Activated T-helper 1 cell treated with Interleukin-2 at 50 U/mL for 16 hours (primary cell): ENCODE data around the gene EXPH5.
"Not testable (repeated sequence)": the region's sequence is repeated elsewhere in the genome, so short reads cannot be mapped to it uniquely, and the experiment has no call there.

Source experiments
- DNase-seq: peaks from one replicate; pipeline ENCODE4 v3.0.0-alpha.2; 2020; ENCODE audit warnings: low read depth

Gene EXPH5

GRCh38 chr11:108606070-108606469 is 12.5 kb upstream of the EXPH5 start:
- DNase-seq = no peak

DNA sequence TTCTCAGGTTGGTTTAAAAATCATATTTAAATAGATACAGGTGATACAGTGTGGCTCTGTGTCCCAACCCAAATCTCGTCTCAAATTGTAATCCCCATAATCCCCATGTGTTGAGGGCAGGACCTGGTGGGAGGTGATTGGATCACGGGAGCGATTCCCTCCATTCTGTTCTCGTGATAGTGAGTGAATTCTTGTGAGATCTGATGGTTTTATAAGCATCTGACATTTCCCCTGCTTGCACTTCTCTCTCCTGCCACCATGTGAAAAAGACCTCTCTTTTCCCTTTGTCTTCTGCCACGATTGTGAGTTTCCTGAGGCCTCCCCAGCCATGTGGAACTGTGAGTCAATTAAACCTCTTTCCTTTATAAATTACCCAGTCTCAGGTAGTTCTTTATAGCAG is 9.2 kb upstream of the EXPH5 start:
- DNase-seq = not testable (repeated sequence)

DNA sequence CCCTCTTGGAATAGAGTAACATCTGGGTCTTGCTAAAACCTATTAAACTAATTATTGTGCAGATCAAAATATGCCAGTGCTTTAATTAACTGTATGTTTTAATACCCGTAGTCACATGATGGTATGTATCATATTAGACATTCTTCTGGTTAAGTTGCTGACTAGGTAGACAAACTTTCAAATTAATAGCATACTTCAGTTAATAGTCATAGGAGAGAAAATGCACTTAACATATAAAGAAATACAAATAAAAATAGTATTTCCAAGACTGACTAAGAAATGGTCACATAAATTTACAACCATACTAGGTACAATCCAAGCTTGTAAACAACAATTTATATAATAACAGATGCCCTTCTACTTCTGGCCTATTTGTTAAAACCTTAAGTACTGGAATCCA is 7.6 kb upstream of the EXPH5 start:
- DNase-seq = no peak

GRCh38 chr11:108599978-108600377 is 6.4 kb upstream of the EXPH5 start:
- no peak for DNase-seq

DNA sequence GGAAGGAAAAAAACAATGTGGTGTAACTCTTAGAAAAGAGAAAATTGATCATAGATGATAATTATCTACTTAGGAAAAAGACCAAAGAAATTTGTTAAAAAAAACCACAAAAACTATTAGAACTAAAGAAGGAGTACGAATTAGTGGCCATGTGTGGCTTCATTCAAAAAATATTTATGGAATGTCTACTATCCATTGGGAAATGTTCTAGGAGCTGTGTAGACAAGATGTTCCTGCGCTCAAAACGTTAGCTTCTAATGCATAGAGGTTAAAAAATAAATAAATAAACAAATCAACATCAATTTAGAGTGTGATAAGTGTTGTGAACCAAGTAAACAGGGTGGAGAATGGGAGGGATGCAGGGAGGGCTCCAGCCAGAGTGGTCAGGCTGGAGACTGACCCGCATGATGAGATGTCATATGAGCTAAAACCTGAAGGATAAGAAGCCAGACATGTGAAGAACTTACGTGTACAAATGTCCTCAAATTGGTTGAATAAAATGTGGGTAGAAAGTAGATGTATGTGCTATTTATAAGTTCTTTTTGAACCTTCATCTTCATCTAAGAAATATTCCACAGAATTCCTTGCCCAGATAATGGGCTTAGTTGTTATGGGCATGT is 4.3 kb upstream of the EXPH5 start:
- DNase-seq = no peak

DNA sequence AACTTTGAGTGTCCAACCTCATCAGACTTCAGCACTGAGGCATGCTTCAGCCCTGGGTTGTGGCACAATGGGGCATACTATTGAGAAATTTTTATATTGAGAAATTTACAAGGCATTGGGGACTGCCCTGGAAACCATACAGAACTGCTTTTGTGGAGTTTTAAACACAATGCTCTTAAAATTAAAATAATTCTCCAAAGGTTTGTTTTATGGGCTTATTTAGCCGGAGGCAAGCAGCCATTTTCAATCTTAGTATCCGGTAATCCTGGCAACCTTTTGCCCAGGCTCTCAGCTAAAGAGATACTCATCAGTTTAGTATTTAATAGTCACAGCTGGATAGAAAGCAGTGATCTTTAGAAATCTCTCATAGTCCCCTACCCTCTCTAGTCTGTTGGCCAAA is 3.1 kb upstream of the EXPH5 start:
- no peak for DNase-seq

- DNase-seq = no peak
Observed at GRCh38 chr11:108593923-108594434, 411 bp upstream of the EXPH5 start.

DNA sequence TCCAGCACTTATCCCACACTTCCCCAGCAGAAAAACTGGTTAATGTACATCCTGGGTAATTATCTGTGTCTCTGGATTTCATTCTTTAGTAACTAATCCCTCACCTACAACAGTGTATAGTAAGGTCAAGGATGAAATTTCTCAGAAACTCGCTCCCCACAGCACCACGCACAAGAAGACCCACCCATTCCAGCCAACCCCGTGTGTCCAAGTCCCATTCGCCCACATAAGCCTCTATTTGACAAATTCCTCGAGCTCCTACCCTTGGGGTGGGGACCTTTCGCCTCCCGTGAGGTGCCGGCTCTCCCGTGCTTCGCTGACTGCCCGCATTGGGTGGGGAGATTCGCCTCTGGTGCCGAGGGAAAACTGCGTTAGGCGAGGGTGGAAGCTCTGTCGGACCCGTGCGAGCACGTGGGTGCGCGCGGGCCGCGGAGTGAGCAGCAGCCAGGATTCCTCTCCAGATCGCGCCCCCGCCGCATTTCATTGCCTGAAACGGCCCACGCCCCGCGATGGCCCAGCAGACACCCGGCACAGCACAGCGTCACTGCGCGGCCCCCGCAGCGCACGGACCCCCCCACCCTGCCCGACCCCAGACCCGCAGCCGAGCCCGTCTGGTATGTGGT is 866 bp downstream of the EXPH5 start:
- DNase-seq = no peak

GRCh38 chr11:108591893-108592292 is 1.7 kb downstream of the EXPH5 start:
- no peak for DNase-seq

DNA sequence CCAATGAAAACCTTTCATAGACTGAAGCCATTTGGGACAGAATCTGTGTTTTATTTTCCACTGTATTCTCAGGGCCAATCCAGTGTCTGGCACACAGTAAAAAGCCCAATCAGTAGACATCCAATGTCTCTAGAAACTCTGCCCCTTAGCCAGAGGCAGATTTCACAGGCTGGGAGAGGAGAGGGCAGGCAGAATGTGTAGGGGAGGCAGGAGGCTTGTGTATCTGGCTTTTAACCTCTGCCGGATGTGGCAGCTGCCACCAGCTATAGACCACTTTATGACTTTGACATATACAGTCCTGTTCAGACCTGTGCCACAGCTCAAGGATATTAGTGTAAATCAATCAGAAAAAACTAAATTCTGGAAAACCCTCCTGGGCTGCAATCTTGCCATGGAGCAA is 4.4 kb downstream of the EXPH5 start:
- DNase-seq = no peak

DNA sequence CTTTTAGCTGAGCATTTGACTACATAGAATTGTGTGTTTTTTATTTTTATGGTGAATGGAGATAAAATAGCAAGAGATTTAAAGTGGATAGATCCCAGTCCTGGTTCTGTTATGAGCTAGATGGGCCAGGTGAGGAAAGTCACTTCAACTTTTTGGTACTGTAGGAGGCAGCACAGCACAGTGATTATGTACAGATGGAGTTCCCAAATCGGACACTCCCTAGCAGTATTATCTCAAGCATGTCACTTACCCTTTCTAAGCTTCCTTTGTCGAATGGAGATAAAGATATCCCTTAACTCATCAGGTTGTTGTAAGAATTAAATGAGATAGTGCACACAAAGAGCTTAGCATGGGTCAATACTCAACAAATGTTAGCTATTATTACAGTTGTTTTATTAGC is 5.3 kb downstream of the EXPH5 start:
- no peak for DNase-seq

- DNase-seq = no peak
Observed at GRCh38 chr11:108587109-108587508, 6.5 kb downstream of the EXPH5 start.

GRCh38 chr11:108586600-108586999 is 7.0 kb downstream of the EXPH5 start:
- no peak for DNase-seq

- DNase-seq = not testable (repeated sequence)
Observed at GRCh38 chr11:108586185-108586584, 7.4 kb downstream of the EXPH5 start.

DNA sequence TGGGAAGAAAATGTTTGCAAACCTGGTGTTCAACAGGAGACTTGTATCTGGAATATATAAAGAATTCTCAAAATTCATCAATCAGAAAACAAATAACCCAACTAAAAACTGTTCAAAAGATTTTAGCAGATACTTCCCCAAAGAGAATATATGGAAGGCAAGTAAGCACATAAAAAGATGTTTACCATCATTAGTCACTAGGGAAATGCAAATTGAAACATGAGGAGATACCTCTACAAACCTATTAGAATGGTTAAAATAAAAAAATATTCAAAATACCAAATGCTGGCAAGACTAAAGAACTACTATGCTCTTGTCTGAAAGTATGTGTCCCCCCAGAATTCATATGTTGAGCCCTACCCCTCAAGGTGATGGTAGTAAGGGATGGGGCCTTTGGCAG is 8.6 kb downstream of the EXPH5 start:
- DNase-seq = no peak

- DNase-seq = no peak
Observed at GRCh38 chr11:108580645-108581044, 12.9 kb downstream of the EXPH5 start.

DNA sequence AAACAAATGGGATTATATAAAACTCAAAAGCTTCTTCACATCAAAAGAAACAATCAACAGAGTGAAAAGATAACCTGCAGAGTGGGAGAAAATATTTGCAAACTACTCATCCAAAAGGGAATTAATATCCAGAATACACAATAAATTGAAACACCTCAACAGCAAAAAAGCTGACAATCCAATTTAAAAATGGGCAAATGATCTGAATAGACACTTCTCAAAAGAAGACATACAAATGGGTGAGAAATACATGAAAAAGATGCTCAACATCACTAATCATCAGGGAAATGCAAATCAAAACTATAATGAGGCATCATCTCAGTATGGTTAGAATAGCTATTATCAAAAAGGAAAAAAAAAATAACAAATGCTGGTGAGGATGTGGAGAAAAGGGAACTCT is 13.5 kb downstream of the EXPH5 start:
- DNase-seq = no peak

DNA sequence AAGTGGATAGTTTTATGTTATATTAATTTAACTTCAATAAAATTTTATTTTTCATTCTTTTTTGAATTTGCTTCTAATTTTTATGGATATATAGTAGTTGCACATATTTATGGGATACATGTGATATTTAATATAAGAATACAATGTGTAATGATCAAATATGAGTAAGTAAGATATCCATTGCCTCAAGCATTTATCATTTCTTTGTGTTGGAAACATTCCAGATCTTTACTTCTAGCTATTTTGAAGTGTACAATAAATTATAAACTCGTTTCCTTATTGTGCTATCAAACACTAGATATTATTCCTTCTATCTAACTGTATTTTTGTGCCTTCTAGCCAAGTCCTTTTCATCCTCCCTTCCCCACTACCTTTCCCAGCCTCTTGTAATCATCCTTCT is 17.0 kb downstream of the EXPH5 start:
- no peak for DNase-seq

GRCh38 chr11:108574675-108575074 is 18.9 kb downstream of the EXPH5 start:
- no peak for DNase-seq

DNA sequence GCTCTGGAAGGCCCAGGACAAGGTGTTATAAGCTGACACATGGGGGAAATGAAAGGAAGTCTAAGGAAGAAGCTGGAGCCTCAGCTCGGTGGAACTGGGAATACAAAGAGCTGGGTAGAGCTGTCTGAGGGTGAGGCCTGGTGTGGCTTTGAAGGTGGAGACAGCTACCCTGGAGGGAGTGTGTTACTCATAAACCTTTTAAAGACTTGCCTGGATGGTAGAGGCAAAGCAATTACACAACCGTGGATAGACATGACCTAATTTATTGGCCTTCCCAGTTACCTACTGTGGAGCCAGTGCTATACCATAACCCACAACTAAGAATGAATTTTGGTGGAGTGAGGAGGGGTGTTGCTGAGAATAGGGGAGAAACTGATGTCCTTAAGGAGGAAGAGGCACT is 22.6 kb downstream of the EXPH5 start:
- DNase-seq = no peak

DNA sequence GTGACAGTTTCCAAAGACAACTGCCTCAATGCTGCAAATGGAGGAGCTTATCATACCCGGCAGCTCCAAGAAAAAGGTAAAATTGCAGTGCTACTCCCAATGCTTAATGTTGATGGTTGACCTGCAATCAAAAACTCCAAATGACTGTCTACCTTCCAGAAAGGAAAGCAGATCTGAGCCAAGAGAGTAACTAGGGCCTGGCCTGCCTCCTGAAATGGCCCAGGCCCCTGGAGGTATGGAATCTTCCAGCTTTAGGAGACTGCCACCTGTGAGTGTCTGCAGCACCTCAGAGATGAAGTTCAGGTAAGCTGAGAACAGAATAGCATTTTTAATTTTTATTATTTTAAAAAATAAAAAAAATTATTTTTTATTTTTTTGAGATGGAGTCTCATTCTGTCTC is 23.7 kb downstream of the EXPH5 start:
- no peak for DNase-seq

GRCh38 chr11:108568195-108568858 is 25.2 kb downstream of the EXPH5 start:
- no peak for DNase-seq

DNA sequence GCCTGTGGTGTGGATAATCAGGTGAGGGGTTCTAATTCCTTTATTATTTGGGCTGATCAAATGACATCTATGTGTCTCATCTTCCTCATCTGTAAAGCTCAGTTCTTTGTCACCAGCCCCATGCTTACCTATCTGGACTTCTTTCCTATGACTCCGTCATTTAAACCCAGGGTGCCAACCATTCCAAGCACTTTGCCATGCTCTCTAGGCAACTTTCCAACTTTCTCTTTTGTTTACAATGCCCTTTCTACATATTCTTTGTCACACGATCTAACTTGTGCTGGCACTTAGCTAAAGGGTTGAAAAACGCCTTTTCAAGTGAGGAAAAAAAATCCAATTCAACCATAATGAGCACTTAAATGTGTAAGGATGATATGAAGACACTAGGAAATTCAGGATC is 27.9 kb downstream of the EXPH5 start:
- no peak for DNase-seq
